ENCODE data around the gene SORT1. TPM values are rescaled to one million over a fixed set of nuclear protein-coding genes. Genes with fewer than 3 reads are reported as not detected.

Gene SORT1
- total and polyA plus RNA-seq, 2 of the 4 experiments (the other 2 are of a cell fraction): 15.8 to 16.7 TPM

- Histone ChIP-seq H2BK20ac (ENCODE audit: low read depth, low read length) (no peak overlapping the region), H3K9me1 (ENCODE audit: insufficient read depth, low read length) (no peaks in the 10 kb centered on the region; the same call in 1 of the 2 replicates)
- dilution Hi-C loops (cut with HindIII; ENCODE audit: low sequenced_read_pairs, unreplicated experiment): no loop called here
Measured at GRCh38 chr1:109262231-109263055, 135.3 kb downstream of the SORT1 start.

More at GRCh38 chr1:109262231-109263055, 135.3 kb downstream of the SORT1 start:
- Histone ChIP-seq H3K4ac (ENCODE audit: low read depth, low read length) (no peak overlapping the region), H2AK5ac (ENCODE audit: low read depth, low read length) (peak overlapping the region; percentile 33; the same call in 1 of the 2 replicates), H3K27me3 (ENCODE audit: control insufficient read depth, insufficient read depth, low read length) (no peaks in the 10 kb centered on the region), H3K4me2 (ENCODE audit: low read depth, low read length) (no peak overlapping the region), H3K23ac (ENCODE audit: low read depth, low read length) (no peak overlapping the region), H3K18ac (ENCODE audit: low read depth, low read length) (no peak overlapping the region), H2AFZ (replicated peaks; ENCODE audit: low read length, poor library complexity) (peak overlapping the region; percentile 54), H3K4me1 (ENCODE audit: control insufficient read depth, insufficient read depth, low read length) (no peaks in the 10 kb centered on the region), H3K36me3 (ENCODE audit: control insufficient read depth, insufficient read depth, low read length) (no peaks in the 10 kb centered on the region), H2BK15ac (ENCODE audit: low read depth, low read length) (no peak overlapping the region; the same call in 2 of the 3 replicates), H2BK5ac (ENCODE audit: low read depth, low read length, poor library complexity, severe bottlenecking) (no peak overlapping the region), H3K56ac (ENCODE audit: extremely low read depth, insufficient read depth, low read length) (no peak overlapping the region), H4K8ac (ENCODE audit: low read depth in 2 of 2, low read length in 2 of 2) (no peak overlapping the region), H4K20me1 (ENCODE audit: insufficient read depth, low read length) (no peaks in the 10 kb centered on the region), H3K14ac (replicated peaks; ENCODE audit: low read depth, low read length) (no peak overlapping the region), H3K4me3 (ENCODE audit: insufficient read depth, low read depth, low read length) (no peak overlapping the region), H4K5ac (ENCODE audit: low read depth, low read length) (no peak overlapping the region), H3K79me1 (ENCODE audit: low read depth in 1 of 2, low read length in 2 of 2) (no peaks in the 10 kb centered on the region), H3K9ac (ENCODE audit: low read depth, low read length) (no peak overlapping the region), H3K9me3 (ENCODE audit: control insufficient read depth, insufficient read depth, low read length) (no peaks in the 10 kb centered on the region), H3K27ac (ENCODE audit: insufficient read depth, low read length) (no peak overlapping the region), H4K91ac (ENCODE audit: insufficient read depth, low read depth, low read length) (no peak overlapping the region), H2AK9ac (replicated peaks; ENCODE audit: low read depth, low read length, poor library complexity) (peak overlapping the region; percentile 29), H2BK120ac (ENCODE audit: low read depth, low read length) (no peak overlapping the region)
- intact Hi-C loops (cut with micrococcal nuclease): loop anchor here (1.0 to 5.0 kb wide), 4 partner anchors 61 to 270 kb away; a partner anchor contains a TSS
- ChIA-PET POLR2A (ENCODE audit: unreplicated experiment) (no interaction called here), CTCF (interaction anchor here (1.6 kb wide), 1 partner anchor 137 kb away, joined by 4 read pairs; no protein-coding TSS in a partner anchor)
- DNase-seq (no peak), ATAC-seq (ENCODE audit: low read depth) (no peak)
- BruUV-seq (replicated peaks): no TSS peak
- in situ Hi-C loops (cut with MboI; ENCODE audit: low sequenced_read_pairs): loop anchor here (10.0 kb wide), 1 partner anchor 272 kb away; the partner anchor contains the start of gene GPR61
- WGBS, 2 experiments (ENCODE audit: extremely low coverage in 2 of 2, insufficient read length in 1 of 2): 95% methylated on average over 16 of the region's 22 CpGs; no CpG with 5 or more reads in 1 of the 2 experiments
- TF ChIP-seq ELK1 (IDR thresholded peaks at IDR 0.05; ENCODE audit: borderline replicate concordance, low read depth, low read length) (no peak), RAD21 (IDR thresholded peaks at IDR 0.05; ENCODE audit: low read length) (no peak), MAZ (IDR thresholded peaks at IDR 0.05; ENCODE audit: borderline replicate concordance, low read depth, low read length) (no peak), RCOR1 (IDR thresholded peaks at IDR 0.05; ENCODE audit: insufficient replicate concordance, low read length) (no peak), CTCF (conservative IDR thresholded peaks at IDR 0.05; ENCODE audit: low read depth, low read length) (no peak), NFE2L2 (IDR thresholded peaks at IDR 0.05; ENCODE audit: low read depth, low read length) (no peak), MAFK (IDR thresholded peaks at IDR 0.05; ENCODE audit: low read depth, low read length) (no peak)
